GM12878 (cell line): Measurements from ENCODE around the gene LRRC14B. TPM values are rescaled to one million over a fixed set of nuclear protein-coding genes. Genes with fewer than 3 reads are reported as not detected.

Source experiments
- ATAC-seq: fragments of 200-7000 bp; cut with Tn5 transposase; 3 replicates; pipeline ENCODE4 v1.9.1; 2020; ENCODE audit warnings: mild to moderate bottlenecking, moderate library complexity
- BruUV-seq: library from RNA; stranded (reverse); fragments of 400-500 nt; replicated peaks from 2 replicates; lab custom pipeline; 2021; lab: Mats Ljungman, UMichigan
- CTCF ChIA-PET: fragments of 300-600 bp; sonication (Branson Sonifier 250); formaldehyde crosslinking; extraction: SDS; loops from one replicate; lab custom pipeline; 2021; ENCODE audit warnings: inconsistent platforms; lab: Yijun Ruan, JAX
- POLR2A ChIA-PET: fragments of 350-600 bp; formaldehyde crosslinking; extraction: SDS; loops from one replicate; lab custom pipeline; 2021; ENCODE audit warnings: inconsistent platforms; lab: Charles Lee
- RAD21 ChIA-PET: fragments of 300-600 bp; sonication (Branson Sonifier 250); formaldehyde crosslinking; loops from one replicate; lab custom pipeline; 2023; ENCODE audit warnings: antibody characterized with exemption; ENCODE audit not compliant: unreplicated experiment; lab: Charles Lee
- SMC1A ChIA-PET: fragments of 300-600 bp; sonication (Branson Sonifier 250); formaldehyde crosslinking; loops from one replicate; lab custom pipeline; 2023; ENCODE audit not compliant: unreplicated experiment, uncharacterized antibody; lab: Charles Lee
- DNase-seq: peaks from one replicate; pipeline ENCODE4 v3.0.0-alpha.2; 2011; ENCODE audit warnings: low read depth, low spot score
- FAIRE-seq: peaks from 3 replicates; lab custom pipeline; 2011; peaks lifted over from hg19 to GRCh38; lab: Jason Lieb, UNC
- H2AFZ ChIP-seq: 2 replicates; pipeline ENCODE4 v1.6.0; 2011; ENCODE audit warnings: low read depth, low read length, control low read depth; ENCODE audit not compliant: control insufficient read depth
- H3K27ac ChIP-seq: 2 replicates; pipeline ENCODE4 v1.5.1; 2011; ENCODE audit warnings: control low read depth; ENCODE audit not compliant: control insufficient read depth, insufficient read depth
- H3K27me3 ChIP-seq, 2 experiments: replicated peaks in 1 of 2; 2 replicates each; pipeline versions ENCODE4 v1.6.0 to v1.6.1; 2011; ENCODE audit warnings: low read length in 1 of 2; ENCODE audit not compliant: control insufficient read depth in 2 of 2, insufficient read depth in 2 of 2
- H3K36me3 ChIP-seq, 2 experiments: 2 replicates each; pipeline ENCODE4 v1.5.1; 2011; ENCODE audit warnings: low read length in 1 of 2; ENCODE audit not compliant: control insufficient read depth in 2 of 2, insufficient read depth in 2 of 2
- H3K4me1 ChIP-seq: 2 replicates; pipeline ENCODE4 v1.6.1; 2011; ENCODE audit warnings: mild to moderate bottlenecking, low read length, moderate library complexity, mixed read lengths; ENCODE audit not compliant: control insufficient read depth, insufficient read depth
- H3K4me2 ChIP-seq: 2 replicates; pipeline ENCODE4 v1.6.0; 2011; ENCODE audit warnings: control low read depth; ENCODE audit not compliant: control insufficient read depth, insufficient read depth
- H3K4me3 ChIP-seq: fragments of 200-600 bp; sonication (generic); 2 replicates; pipeline ENCODE4 v1.5.1; 2016
- H3K79me2 ChIP-seq: 2 replicates; pipeline ENCODE4 v1.6.0; 2011; ENCODE audit warnings: low read length; ENCODE audit not compliant: control insufficient read depth, insufficient read depth
- H3K9ac ChIP-seq: 2 replicates; pipeline ENCODE4 v1.8.0; 2011; ENCODE audit warnings: low read length, control low read depth, mixed read lengths; ENCODE audit not compliant: control insufficient read depth, insufficient read depth
- H3K9me3 ChIP-seq: replicated peaks from 3 replicates; pipeline ENCODE4 v1.5.1; 2011; ENCODE audit warnings: mild to moderate bottlenecking, low read length; ENCODE audit not compliant: control insufficient read depth, insufficient read depth
- H4K20me1 ChIP-seq: 2 replicates; pipeline ENCODE4 v1.6.0; 2011; ENCODE audit not compliant: control insufficient read depth, insufficient read depth
- BACH1 ChIP-seq: fragments of 450-650 bp; IDR thresholded peaks from 2 replicates; pipeline ENCODE4 v1.6.1; 2017; ENCODE audit warnings: mild to moderate bottlenecking, borderline replicate concordance
- EP300 ChIP-seq, 2 experiments: fragments of 150-350 bp in 1 of 2; IDR thresholded peaks; 2 replicates each; pipeline ENCODE4 v1.6.1; 2011 to 2012; ENCODE audit warnings: low read depth in 2 of 2, low read length in 2 of 2, borderline replicate concordance in 1 of 2, improper control_type of control experiment in 1 of 2, inconsistent platforms in 1 of 2; ENCODE audit not compliant: control insufficient read depth in 1 of 2
- GATAD2B ChIP-seq: fragments of 450-650 bp; conservative IDR thresholded peaks from 2 replicates; pipeline ENCODE4 v1.6.1; 2017; ENCODE audit warnings: low read depth, mild to moderate bottlenecking, moderate library complexity
- HCFC1 ChIP-seq: fragments of 150-350 bp; IDR thresholded peaks from 2 replicates; pipeline ENCODE4 v1.6.1; 2014; ENCODE audit warnings: low read length
- HDAC6 ChIP-seq: fragments of 200-600 bp; sonication (generic); IDR thresholded peaks from one replicate; pipeline ENCODE4 v1.8.0; 2017; ENCODE audit warnings: antibody characterized with exemption; ENCODE audit not compliant: unreplicated experiment
- JUND ChIP-seq: IDR thresholded peaks from 2 replicates; pipeline ENCODE4 v1.6.1; 2012; ENCODE audit warnings: low read depth, mild to moderate bottlenecking, low read length, improper control_type of control experiment, moderate library complexity
- NR2C1 ChIP-seq: fragments of 450-650 bp; IDR thresholded peaks from 2 replicates; pipeline ENCODE4 v1.6.1; 2017; ENCODE audit warnings: antibody characterized with exemption, mild to moderate bottlenecking, moderate library complexity
- RBBP5 ChIP-seq: fragments of 200-600 bp; sonication (generic); conservative IDR thresholded peaks from 2 replicates; pipeline ENCODE4 v1.6.1; 2016
- RCOR1 ChIP-seq: conservative IDR thresholded peaks from 2 replicates; pipeline ENCODE4 v1.6.1; 2012; ENCODE audit warnings: low read depth, low read length, improper control_type of control experiment
- SMAD1 ChIP-seq: fragments of 450-650 bp; IDR thresholded peaks from 2 replicates; pipeline ENCODE4 v1.6.1; 2018; ENCODE audit warnings: mild to moderate bottlenecking, low read depth; ENCODE audit not compliant: partially characterized antibody
- TCF7 ChIP-seq: IDR thresholded peaks from 2 replicates; pipeline ENCODE4 v1.6.1; 2014; ENCODE audit warnings: antibody characterized with exemption, borderline replicate concordance
- WGBS: methylation state at CpG from one replicate; pipeline ENCODE4 v1.1.6; 2016; ENCODE audit warnings: low lambda C conversion rate; ENCODE audit not compliant: insufficient replicate concordance, insufficient coverage; ENCODE audit errors: missing lambda C conversion rate; 5-methylcytosine and 5-hydroxymethylcytosine counted together
- in situ Hi-C: fragments of 300-500 bp; cut with MboI; formaldehyde crosslinking; loops from 9 replicates; pipeline ENCODE4 v1.14.3; 2018; ENCODE audit warnings: mixed read lengths
- intact Hi-C: fragments of 100-400 bp; cut with micrococcal nuclease; formaldehyde crosslinking; loops from one replicate; pipeline ENCODE4 v1.14.2; 2022; ENCODE audit not compliant: unreplicated experiment
- polyA plus RNA-seq, 11 experiments: library from polyadenylated mRNA; depleted of rRNA in 4 of 11; unstranded in 6 of 11; stranded (reverse) in 5 of 11; fragments of >200 nt; fragmentation: Nextera tagmentation in 4 of 11; fragmentation: Illumina TruSeq in 1 of 11; extraction: Ambion mirVana in 4 of 11; extraction: Trizol in 1 of 11; gene quantifications; 1 replicate in 1 of 11; 2 replicates in 10 of 11; pipeline versions ENCODE4 v1.2.1 to v1.2.3, GENCODE V29; 2011 to 2016; ENCODE audit warnings: inconsistent platforms in 2 of 11, missing spikeins in 2 of 11, low read depth in 1 of 11
- total RNA-seq, 4 experiments: library from RNA; depleted of rRNA in 3 of 4; stranded (reverse); fragments of >200 nt in 3 of 4; fragmentation: Illumina TruSeq in 1 of 4; extraction: Trizol in 1 of 4; gene quantifications; 2 replicates each; pipeline versions ENCODE4 v1.2.1 to v1.2.3, GENCODE V29; 2013 to 2021
- TF ChIP-seq, protein P1 (sequence below): IDR thresholded peaks from 2 replicates; pipeline ENCODE4 v1.6.1; 2012; ENCODE audit warnings: low read depth, low read length, improper control_type of control experiment
- TF ChIP-seq, protein P2 (sequence below): IDR thresholded peaks from 2 replicates; pipeline ENCODE4 v1.6.1; 2011; ENCODE audit warnings: low read depth, mild to moderate bottlenecking, low read length, moderate library complexity, borderline replicate concordance; ENCODE audit errors: extremely low read depth

Gene LRRC14B
- total and polyA plus RNA-seq, 10 of the 15 experiments (the other 5 are each of a cell fraction or from before 2014, with no cell fraction given) = 0.06 to 0.31 (median 0.13) TPM; not detected in 5

DNA sequence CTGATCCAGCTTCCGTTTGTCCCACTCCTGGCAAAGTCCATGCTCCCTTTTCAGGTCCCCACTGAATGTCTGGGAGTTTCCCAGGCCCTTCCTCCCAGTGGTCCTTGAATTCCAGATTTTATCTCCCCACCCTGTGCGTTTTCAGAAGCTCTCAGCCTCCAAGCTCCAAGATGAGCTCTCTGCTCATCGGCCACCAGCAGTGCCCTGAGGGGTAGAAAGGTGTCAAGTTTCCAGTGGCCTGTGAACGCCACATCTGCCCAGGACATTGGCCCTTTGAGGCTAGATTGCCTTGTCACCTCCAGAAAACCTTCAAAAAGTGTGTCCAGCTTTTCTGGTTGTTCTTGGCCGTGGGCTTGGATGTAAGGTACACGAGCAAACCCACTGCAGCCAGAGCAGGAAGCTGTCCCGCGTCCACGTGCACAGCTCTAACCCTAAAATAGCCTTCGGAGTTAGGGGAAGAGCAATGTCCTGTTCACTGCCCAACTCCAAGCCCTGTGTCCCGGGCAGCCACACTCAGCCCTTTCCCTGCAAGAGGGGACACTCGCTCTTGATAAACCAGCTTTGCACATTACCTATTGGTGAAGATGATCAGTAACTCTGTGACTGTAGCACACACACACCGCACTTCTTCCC, 10.9 kb upstream of the LRRC14B start:
- DNase-seq (no peak), ATAC-seq (no peak), FAIRE-seq (no peak)
- in situ Hi-C loops = no loop called here
- H3K36me3 ChIP-seq = no peaks in the 10 kb centered on the region
- CTCF ChIA-PET = interaction anchor here (2.3 kb wide), 1 partner anchor 8 kb away, joined by 6 read pairs; no protein-coding TSS in a partner anchor
- no peak overlapping the region for H3K27ac ChIP-seq
- no peak overlapping the region for H3K9ac ChIP-seq
- WGBS = 40% methylated on average over 12 of the region's 13 CpGs
- no peak overlapping the region for H3K4me2 ChIP-seq
- POLR2A ChIA-PET = no interaction called here
- H3K79me2 ChIP-seq = no peaks in the 10 kb centered on the region
- RAD21 ChIA-PET = no interaction called here
- no peak overlapping the region for H2AFZ ChIP-seq
- no peak for TF ChIP-seq NR2C1
- TF ChIP-seq EP300 (IDR thresholded peaks at IDR 0.05; ENCODE audit: borderline replicate concordance in 1 of 2, control insufficient read depth in 1 of 2, low read depth in 2 of 2, low read length in 2 of 2) = no peak
- TF ChIP-seq GATAD2B = no peak
- TF ChIP-seq BACH1 = no peak
- no peak for TF ChIP-seq JUND
- no peak for TF ChIP-seq TCF7
- TF ChIP-seq, protein P1, sequence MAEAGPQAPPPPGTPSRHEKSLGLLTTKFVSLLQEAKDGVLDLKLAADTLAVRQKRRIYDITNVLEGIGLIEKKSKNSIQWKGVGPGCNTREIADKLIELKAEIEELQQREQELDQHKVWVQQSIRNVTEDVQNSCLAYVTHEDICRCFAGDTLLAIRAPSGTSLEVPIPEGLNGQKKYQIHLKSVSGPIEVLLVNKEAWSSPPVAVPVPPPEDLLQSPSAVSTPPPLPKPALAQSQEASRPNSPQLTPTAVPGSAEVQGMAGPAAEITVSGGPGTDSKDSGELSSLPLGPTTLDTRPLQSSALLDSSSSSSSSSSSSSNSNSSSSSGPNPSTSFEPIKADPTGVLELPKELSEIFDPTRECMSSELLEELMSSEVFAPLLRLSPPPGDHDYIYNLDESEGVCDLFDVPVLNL = no peak
- TF ChIP-seq RCOR1 = no peak
- TF ChIP-seq, protein P2, sequence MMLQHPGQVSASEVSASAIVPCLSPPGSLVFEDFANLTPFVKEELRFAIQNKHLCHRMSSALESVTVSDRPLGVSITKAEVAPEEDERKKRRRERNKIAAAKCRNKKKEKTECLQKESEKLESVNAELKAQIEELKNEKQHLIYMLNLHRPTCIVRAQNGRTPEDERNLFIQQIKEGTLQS = no peak
- no peak for TF ChIP-seq HDAC6
- no peak for TF ChIP-seq HCFC1
- TF ChIP-seq SMAD1 = no peak
- TF ChIP-seq RBBP5 = no peak
- H3K27me3 ChIP-seq = no peaks in the 10 kb centered on the region; a peak in 2 of 4 replicates
- H3K4me1 ChIP-seq = no peaks in the 10 kb centered on the region
- H3K9me3 ChIP-seq = no peaks in the 10 kb centered on the region
- BruUV-seq = no TSS peak
- SMC1A ChIA-PET = interaction anchor here (0.6 kb wide), 1 partner anchor 41 kb away, joined by 4 read pairs; no protein-coding TSS in a partner anchor
- intact Hi-C loops = no loop called here
- H4K20me1 ChIP-seq = no peaks in the 10 kb centered on the region
- no peak overlapping the region for H3K4me3 ChIP-seq
